Activated CD4-positive, alpha-beta T cell treated with anti-CD3 and anti-CD28 coated beads for 48 hours (primary cell): Measurements from ENCODE around the gene ACAP2.

Source experiments
- DNase-seq: peaks from one replicate; pipeline ENCODE4 v3.0.0-alpha.2; 2020

The ACAP2 gene

DNA sequence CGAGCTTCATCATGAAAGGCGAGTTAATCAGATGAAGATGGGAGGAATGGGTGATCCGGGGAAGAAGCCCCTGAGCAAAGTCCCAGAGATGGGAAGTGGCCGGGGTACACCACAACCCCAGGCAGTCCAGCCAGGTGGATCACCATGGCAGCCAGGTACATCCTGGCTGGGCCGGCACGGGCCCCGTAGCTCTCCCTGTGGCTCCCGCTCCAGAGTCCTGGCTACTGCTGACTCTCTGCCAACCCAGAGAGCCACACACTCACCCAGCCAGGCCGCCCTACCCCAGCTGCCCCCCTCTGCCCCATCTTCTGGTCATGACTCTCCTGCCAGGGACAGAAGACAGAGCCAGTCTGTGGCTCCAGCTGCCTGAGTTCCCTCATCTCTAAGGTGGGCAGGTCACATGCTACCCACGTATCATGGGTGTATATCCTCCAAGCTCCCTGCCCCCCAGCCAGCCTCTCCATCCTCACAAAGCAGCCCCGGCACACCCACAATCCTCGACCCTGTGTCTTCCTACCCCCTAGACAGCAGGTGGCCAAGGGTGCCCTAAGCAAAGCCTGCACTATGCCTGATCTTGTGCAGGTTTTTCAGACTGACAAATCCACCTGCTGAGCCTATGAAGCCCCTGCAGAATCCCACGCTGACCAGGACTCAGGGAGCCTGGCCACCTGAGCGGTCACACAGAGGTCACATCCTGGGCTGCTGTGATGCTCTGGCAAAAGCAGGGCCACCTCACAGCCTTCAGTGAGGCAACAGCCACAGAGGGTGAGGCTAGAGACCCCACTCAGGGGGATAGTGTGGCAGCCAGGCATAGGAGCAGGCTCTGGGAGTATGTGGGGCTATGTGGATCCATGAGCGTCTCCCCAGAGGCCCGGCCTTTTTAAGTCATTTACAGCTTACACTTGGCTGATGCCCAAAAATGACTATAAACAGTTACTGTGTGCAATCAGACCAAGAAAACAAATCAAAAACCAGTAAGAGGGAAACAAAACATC is 185.1 kb downstream of the ACAP2 start:
- DNase-seq = no peak

DNA sequence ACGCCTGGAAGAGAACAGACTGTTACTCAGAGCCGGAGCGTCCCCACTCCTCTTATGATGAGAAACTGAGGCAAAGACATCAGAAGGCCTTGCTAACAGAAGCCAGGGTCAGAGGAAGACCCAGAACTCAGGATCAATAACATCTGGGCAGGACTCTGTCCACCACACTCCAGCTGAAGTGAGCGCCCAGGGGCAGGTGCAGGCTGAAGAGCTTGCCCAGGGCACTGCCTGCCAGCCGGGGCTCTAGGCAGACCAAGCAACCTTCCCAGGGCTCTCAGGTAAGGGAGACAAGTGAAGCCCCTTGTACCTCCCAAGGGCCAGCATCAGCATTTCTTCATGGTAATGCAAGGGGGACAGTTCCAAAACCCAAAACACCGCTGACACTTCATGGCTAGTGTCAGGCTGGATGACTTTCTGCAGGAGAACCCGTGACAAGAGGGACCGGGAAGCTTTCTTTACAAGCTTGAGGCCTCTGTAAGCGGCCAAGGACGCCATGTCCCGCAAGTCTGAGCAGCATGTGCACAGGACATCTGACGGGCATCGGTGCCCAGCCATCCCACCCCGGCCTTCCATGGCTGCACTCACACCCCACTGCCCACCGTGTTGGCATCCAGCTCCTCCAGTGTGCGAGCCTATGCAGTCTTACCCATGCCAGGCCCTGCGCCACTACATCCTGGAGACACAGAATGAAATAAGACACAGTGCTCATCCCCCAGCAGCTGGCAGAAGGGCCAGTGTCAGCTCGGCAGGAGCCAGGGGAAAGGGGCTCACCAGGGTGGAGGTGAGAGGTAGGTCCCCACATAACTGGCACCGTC is 186.0 kb downstream of the ACAP2 start:
- DNase-seq = no peak

DNA sequence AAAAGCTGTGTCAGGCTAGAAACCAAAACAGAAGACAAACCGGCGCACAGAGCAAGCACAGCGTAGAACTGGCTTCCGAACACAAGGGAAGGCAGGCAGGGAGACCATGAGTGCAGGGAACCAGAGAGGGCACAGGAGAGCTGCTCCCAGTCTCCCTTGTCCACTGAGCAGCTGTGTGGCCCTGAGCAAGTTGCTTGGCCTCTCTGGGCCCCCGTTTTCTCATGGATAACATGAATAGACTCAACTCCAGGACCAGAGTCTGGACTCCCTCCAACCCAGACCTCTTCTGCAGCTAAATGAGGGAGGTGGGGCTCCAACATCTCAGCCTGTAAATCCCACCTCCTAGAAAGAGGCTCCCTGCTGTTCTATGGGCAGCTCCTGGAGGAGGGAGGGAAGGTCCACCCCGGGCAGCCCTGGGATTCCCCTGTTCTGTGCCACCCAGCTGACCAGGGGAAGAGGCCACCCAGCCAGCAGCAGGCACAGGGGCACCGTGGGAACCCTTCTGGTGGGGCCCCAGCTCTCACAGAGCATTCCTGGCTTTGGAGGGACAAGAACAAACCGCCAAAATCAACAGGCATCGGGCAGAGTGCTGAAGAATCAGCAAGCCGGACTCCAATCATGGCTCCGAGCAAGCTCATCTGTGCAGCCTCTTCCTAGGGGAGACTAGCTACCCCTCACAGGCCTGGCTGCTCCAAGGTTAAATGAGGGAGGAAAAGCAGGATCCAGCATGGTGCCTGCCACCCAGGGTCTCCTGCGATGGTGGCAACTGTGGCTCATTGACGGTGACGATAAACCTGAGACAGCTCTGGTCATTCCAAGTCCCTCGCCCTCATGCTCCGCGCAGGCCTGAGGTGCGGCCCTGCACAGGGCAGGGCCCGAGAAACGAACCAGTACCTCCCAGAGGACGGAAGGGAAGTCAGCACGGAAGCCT is 187.0 kb downstream of the ACAP2 start:
- no peak for DNase-seq

DNA sequence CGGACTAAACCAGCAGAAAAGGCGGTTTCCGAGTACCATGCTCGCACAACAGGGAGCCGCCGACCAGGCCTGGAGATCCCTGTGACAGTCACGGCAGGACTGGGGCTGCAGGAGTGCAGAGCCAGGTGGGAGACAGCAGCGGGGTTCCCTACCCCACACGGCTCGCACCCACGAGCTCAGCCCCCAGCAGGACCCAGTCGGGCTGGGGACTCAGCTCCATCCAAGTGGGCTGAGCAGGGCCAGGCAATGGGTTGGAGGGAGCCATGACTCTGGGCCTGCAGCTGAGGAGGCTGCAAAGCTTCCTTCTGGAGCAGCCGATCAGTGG is 187.7 kb downstream of the ACAP2 start:
- DNase-seq = no peak

DNA sequence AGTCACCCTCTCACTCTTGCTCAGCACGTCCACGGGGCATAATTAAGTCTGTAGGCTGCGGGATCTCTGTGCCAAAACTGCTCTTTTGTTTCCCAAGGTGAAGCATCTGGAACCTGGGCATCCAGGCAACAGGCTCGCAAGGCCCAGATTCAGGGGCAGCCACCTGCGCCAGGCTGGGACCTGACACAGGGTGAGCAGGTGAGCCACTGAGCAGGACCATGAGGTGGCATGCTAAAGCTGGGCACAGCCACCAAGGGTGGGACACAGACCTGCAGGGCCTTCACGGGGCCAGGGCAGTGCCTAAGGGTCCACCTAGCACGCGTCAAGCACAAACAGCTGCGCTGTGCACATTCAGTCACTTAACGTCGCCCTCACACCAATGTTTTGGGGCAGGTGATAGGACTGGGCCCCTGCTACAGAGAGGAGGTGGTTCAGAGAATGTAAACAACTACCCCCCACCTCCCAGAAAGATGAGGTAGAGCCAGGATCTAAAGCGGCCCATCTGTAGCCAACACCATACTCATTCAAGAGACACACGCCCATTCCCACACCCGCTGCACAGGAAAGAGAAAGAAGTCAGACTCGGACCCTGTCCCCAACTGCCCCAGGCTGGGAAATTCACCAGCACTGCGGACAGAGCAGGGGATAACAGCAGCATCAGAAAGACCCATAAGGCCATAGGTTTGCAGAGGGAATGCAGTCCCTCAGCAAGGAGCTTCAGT is 188.2 kb downstream of the ACAP2 start:
- no peak for DNase-seq

DNA sequence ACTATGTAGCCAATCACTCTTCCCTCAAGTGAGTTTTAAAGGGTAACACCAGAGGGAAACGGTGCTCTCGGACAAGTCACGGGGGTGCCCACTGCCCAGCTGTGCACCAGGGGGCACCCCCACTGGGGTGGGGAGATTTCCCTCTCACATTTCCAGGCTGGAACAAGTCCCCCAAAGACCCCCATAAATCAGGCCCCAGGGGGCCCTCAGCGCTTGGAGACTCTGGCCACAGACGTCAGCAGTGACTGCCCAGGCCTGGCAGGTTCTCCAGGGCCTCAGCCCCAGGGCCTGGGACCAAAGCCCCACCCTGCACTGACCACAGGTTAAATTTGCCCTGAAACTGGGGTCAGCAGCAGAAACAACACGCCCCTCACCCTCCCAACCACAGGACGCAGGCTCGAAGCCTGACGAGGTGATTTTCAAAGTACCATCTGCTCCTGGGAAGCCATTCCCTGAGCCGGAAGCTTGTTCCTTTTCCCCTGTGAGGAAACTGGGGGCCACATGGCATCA is 188.8 kb downstream of the ACAP2 start:
- DNase-seq = no peak

DNA sequence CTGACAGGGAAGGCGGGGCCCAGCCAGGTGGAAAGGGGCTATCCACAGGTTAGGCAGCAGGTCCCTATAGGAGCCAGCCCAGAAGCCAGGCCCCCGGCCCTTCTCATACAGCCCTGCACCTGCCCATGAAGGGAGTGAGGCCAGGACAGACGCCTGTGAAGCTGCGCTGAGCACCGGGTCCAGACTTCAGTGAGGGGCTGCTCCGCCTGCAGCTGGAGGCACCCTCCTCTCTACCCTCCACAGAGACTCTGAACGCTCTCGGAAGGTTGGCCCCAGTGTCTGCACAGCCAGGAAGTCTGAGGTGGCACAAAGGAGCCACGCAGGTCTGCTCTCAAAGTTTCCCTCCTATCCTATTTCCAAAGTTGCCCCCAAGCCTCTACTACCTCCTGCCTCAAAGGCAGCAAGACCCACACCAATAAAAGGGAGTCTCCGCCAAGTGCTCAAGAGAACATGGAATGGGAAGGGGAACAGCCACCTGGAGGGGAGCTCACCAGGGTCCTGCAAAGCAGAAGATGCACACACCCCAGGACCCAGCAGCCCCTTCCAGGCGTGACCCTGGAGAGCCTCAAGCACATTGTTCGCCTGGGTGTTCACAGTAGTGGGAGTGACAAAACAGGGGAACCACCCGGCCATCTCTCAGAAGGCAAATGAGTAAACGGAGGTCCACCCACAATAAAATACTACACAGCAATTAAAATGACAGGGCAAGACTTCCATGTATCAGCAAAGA is 191.3 kb downstream of the ACAP2 start:
- peak; percentile 61 for DNase-seq

DNA sequence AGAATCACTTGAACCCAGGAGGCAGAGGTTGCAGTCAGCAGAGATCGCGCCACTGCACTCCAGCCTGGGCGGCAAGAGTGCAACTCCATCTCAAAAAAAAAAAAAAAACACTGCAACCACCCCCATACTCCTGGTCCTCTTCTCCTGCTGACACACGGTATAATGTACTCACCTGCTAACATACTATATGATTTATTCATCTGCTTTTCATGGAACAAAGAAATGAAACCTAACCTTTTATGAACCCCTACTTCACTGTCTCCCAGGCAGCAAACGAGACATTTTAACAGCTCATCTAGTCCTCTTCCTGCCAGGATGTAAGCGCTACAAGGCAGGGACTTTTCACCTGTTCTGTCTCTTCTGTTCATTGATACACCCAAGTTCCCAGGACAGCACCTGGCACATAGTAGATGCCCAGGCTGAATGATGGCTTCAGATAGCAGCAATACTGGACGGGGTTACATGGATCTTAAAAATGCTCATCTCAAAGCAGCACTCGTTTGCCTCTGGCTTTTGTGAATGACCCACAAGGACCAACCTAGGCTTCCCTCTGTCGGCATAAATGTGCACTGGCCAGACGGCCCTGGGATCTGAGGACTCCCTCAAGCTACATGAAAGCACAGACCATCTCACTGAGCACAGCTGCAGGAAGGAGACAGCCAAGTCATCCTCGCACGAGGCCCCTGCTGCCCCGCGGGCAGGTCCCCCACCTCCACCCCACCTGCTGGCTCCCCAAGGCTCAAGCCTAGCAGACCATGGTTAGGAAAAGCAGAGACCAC is 192.2 kb downstream of the ACAP2 start:
- DNase-seq = no peak

DNA sequence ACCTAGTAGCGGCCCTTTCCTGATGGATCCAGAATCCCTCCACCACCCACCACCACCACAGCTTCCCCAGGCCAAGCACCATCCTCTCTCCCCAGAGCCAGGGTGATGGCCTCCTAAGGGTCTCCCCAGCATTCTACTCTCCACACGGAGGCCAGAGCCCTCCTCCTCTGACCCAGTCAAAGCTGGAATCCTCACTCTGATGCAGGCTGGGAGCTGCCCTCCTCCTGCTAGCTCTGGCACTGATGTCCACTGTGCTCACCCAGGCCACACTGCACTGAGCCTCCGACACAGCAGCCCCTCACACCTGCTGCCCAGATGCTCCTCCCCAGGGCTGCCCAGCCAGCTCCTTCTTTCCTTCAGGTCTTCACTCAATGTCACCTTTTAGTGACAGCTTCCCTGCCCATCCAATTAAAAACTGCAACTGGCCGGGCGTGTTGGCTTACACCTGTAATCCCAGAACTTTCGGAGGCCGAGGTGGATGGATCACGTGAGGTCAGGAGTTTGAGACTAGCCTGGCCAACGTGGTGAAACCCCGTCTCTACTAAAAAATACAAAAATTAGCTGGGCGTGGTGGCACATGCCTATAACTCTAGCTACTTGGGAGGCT is 192.9 kb downstream of the ACAP2 start:
- DNase-seq = no peak

DNA sequence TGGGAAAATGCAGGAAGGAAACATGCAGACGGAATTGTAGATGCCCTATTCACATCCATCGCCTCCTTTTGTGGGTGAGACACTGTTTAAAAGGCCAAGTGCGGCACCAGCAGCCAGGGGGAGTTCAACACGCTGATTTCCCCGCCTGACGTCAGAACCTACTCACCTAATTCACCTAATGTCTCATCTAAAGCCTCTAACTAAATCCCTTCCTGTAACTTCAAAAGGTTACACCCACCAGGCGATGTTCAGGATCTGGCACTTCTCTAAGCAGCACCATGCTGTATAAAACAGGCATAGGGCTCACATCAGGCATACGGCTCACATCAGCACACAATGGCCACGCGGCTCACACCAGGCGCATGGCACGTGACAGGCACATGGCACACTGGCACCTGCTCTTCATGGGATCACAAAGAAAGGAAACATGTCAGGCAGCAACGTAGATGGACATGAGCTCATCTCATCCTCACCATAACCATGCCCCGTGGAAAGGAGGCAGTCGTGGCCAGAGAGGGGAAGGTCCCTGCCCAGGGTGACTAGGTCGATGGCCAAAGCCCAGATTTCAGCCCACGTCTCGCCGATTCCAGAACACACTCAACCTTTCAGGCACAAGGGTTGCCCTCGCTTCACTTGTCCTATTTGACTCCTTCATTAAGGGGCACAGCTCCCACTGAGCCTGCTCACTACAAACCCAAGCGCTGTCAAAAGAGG is 193.6 kb downstream of the ACAP2 start:
- DNase-seq = no peak

DNA sequence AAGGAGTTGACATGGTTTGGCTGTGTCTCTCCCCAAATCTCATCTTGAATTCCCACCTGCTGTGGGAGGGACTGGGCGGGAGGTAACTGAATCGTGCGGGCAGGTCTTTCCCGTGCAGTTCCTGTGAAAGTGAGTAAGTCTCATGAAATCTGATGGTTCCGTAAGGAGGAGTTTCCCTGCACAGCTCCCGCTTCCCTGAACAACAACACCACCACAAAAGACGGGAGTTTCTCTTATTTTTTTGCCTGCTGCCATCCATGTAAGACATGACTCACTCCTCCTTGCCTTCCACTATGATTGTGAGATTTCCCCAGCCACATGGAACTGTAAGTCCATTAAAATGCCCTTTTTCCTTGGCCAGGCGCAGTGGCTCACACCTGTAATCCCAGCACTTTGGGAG is 194.5 kb downstream of the ACAP2 start:
- no peak for DNase-seq

DNA sequence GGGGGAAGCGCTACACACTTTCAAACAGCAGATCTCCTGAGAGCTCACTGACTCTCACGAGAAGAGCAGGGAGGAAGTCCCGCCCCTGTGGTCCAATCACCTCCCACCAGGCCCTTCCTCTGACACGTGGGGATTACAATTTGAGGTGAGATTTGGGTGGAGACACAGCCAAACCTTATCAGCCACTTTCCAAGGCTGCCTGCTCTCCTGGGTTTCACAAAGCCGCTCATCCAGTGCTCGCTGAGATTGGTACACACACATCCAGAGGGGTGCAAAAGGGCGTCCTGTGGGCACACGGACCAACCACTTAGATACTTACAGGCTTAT is 195.0 kb downstream of the ACAP2 start:
- peak; percentile 25 for DNase-seq

DNA sequence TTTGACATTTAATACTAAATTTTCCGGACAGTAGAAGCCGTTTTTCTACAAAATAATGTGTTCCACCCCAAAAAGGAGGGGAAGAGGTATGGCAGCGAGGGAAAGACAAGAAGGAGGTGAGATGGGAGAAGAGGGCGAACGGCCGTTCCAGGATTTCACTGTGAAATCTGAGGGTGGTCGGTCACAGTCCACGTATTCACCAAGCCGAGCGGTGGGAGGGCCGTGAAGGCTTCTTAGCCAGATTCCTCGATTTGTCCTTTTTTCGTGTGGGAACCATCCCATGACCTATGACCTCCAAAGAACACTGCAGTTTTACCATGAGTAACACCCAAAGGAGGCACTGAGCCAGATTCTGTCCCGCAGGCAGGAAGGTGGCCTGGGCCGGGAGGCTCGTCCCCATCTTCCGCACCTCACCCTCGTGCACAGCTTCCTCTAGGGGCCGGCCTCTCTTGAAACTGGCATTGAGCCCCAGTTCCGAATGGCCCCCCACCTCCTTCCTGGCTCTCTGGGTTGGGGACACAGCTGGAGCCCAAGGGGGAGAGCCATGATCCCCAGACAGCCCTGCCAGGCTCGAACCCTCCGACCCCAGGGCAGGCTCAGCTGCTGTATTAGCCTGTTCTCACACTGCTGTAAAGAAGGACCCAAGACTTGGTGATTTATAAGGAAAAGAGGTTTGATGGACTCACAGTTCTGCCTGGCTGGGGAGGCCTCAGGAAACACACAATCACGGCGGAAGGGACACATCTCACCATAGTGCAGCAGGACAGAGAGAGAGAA is 195.5 kb downstream of the ACAP2 start:
- DNase-seq = no peak

DNA sequence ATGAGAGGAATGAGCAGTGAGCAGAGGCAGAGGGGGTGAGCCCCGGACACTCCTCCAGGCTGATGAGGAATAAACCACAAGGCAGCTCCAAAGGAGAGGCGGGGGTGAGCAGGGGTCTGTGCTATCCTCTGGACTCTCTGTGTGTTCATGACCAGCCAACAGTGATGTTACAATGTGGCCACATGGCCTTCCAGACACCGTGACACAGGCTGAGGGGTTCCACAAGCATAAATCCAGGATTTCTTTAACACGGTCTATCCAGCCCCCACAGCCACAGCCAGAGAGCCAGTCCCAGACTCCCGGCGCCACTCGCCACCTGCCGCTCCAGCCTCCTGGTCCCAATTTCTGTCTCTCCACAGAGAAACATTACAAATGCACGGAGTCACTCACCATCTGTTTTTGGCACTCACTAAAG is 196.2 kb downstream of the ACAP2 start:
- no peak for DNase-seq

DNA sequence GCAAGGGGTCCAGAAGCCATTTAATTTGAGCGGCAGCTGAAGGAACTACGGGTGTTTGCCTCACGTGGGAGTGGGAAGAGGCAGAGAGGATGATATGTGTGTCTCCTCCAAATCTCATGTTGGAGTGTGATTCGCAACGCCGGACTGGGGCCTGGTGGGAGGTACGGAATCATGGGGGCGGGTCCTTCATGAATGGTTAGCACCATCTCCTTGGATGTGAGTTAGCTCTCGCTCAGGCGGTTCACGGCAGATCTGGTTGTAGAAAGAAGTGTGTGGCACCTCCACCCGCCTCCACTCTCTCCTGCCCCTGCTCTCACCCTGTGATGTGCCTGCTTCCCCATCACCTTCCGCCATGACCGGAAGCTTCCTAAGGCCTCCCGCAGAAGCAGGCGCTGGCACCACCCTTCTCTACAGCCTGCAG is 197.3 kb downstream of the ACAP2 start:
- no peak for DNase-seq

DNA sequence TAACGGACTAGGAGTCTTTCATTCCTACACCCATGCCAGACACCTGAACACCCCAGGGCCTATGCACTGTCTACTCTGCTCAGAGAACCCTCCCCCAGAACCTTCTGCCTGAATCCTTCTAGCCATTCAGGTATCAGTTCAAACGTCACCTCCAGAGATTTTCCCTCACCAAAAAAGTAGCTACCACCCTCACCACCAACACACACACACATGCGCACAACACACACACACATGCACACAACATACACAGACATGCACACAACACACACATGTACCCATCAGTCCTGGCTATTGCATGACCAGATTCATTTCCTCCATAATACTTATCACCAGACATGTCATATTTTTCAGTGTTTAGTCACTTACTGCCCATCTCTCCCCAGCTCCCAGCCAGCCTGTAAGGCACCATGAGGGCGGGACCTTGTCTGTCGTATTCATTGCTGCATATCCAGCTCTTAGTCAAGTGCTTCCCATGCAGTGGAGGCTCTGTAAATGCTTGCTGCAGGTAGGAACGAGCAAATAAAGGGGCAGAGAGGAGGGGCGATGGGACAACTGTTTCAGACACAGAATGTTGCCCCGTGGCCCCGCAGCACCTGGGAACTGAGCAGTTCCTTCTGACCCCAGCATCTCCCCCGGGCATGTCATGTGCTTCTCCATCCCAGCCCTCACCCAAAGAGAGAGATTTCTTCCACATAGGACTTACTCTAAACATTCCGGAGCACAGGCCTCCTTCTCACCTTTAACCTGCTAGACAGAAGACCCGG is 201.0 kb downstream of the ACAP2 start:
- DNase-seq = no peak

DNA sequence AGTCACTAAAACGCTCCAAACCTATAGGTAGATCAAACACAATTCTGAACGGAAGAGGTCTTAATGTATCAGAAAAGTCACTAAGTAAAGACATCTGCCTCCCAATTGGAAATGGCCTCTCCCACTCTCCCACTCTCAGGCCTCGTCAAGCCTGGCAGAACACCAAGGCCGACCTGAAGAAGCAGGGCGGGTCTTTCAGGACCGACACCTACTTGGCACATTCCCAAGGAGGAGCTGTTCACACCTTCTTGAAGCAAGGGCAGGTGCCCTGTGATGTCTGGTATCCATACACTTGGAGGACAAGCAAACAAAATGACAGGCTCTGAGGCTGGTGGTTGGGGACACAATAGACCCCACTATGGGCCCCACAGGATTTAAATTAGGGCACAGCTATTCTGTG is 201.9 kb downstream of the ACAP2 start:
- no peak for DNase-seq

DNA sequence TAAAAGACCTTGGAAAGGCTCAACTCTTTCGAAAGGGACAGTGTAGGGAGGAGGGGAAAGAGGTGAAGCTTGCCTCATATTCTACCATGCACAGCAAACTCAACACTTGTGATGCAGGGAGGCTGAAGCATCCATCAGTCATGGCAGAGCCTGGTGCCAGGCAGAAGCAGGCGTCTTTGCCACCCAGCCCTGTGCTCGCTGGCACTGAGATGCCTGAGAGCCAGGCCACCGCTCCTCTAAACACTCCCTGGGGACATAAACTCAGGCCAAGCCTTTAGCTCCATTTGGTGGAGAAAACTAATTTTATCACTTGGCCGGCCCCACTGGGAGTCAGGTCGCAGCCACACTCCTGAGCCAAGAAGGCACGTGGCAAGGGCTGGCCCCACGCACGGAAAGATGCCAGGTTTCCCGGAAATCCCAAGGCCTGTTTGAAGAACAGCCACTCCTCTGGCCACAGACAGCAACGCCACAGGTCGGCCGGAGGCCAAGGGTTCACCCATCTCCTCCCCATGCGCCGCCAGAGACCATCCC is 202.6 kb downstream of the ACAP2 start:
- DNase-seq = no peak
